SK-N-SH (cell line): ENCODE data around the gene PTPRC. TPM values are rescaled to one million over a fixed set of nuclear protein-coding genes. Genes with fewer than 3 reads are reported as not detected.

Experiments
- CTCF ChIA-PET: fragments of 300-600, 350-600 bp; formaldehyde crosslinking; extraction: SDS; loops from one replicate; lab custom pipeline; 2021; lab: Yijun Ruan, JAX
- POLR2A ChIA-PET: fragments of 350-600 bp; sonication (Branson Sonifier 250); formaldehyde crosslinking; extraction: SDS; loops from one replicate; lab custom pipeline; 2020; ENCODE audit warnings: antibody characterized with exemption, inconsistent platforms; lab: Yijun Ruan, JAX
- DNase-seq: peaks from one replicate; pipeline ENCODE4 v3.0.0; 2012
- H2AFZ ChIP-seq: fragments of 200-600 bp; sonication (generic); 2 replicates; pipeline ENCODE4 v1.8.1; 2016; ENCODE audit warnings: antibody characterized with exemption, mild to moderate bottlenecking, low read depth
- H3F3A ChIP-seq: fragments of 200-600 bp; sonication (generic); replicated peaks from 2 replicates; pipeline ENCODE3; 2016; ENCODE audit warnings: antibody characterized with exemption, mild to moderate bottlenecking; ENCODE audit not compliant: insufficient read depth
- H3K27ac ChIP-seq, 2 experiments: fragments of 200-500 bp in 1 of 2; fragments of 200-600 bp in 1 of 2; sonication (Bioruptor generic) in 1 of 2; sonication (generic), shearing (Covaris generic) in 1 of 2; 2 replicates each; pipeline versions ENCODE4 v1.5.1 to v1.6.1; 2014 to 2016; ENCODE audit warnings: low read depth in 2 of 2, inconsistent platforms in 1 of 2, low read length in 1 of 2, mild to moderate bottlenecking in 1 of 2, mixed read lengths in 1 of 2
- H3K27me3 ChIP-seq: fragments of 200-600 bp; sonication (generic), shearing (Covaris generic); 2 replicates; pipeline ENCODE4 v1.6.1; 2016; ENCODE audit warnings: mixed run types; ENCODE audit not compliant: insufficient read depth
- H3K36me3 ChIP-seq, 2 experiments: fragments of 200-500 bp in 1 of 2; fragments of 200-600 bp in 1 of 2; sonication (Bioruptor generic) in 1 of 2; sonication (generic) in 1 of 2; replicated peaks in 1 of 2; 2 replicates each; pipeline versions ENCODE3 to v1.5.1; 2014 to 2016; ENCODE audit warnings: low read length in 1 of 2, mild to moderate bottlenecking in 1 of 2; ENCODE audit not compliant: insufficient read depth in 2 of 2, control insufficient read depth in 1 of 2
- H3K4me1 ChIP-seq, 2 experiments: fragments of 200-500 bp in 1 of 2; fragments of 200-600 bp in 1 of 2; sonication (Bioruptor generic) in 1 of 2; sonication (generic), shearing (Covaris generic) in 1 of 2; 2 replicates each; pipeline versions ENCODE4 v1.5.1 to v1.6.1; 2014 to 2016; ENCODE audit warnings: low read depth in 1 of 2, low read length in 1 of 2, mixed run types in 1 of 2; ENCODE audit not compliant: insufficient read depth in 2 of 2, control insufficient read depth in 1 of 2
- H3K4me2 ChIP-seq: fragments of 200-600 bp; sonication (generic), shearing (Covaris generic); 2 replicates; pipeline ENCODE4 v1.6.1; 2017; ENCODE audit warnings: mixed run types
- H3K4me3 ChIP-seq, 2 experiments: fragments of 200-500 bp in 1 of 2; fragments of 200-600 bp in 1 of 2; sonication (Bioruptor generic) in 1 of 2; sonication (generic), shearing (Covaris generic) in 1 of 2; 2 replicates each; pipeline versions ENCODE4 v1.5.1 to v1.8.1; 2014 to 2016; ENCODE audit warnings: low read depth in 2 of 2, inconsistent platforms in 1 of 2, low read length in 1 of 2, mild to moderate bottlenecking in 1 of 2, mixed read lengths in 1 of 2, moderate library complexity in 1 of 2
- H3K79me2 ChIP-seq: fragments of 200-600 bp; sonication (generic); 2 replicates; pipeline ENCODE4 v1.8.1; 2017; ENCODE audit warnings: mild to moderate bottlenecking; ENCODE audit not compliant: insufficient read depth
- H3K9ac ChIP-seq: fragments of 200-600 bp; sonication (generic); 2 replicates; pipeline ENCODE4 v1.6.1; 2017; ENCODE audit warnings: mixed run types
- H3K9me2 ChIP-seq: fragments of 200-600 bp; sonication (generic); 2 replicates; pipeline ENCODE4 v1.6.1; 2017; ENCODE audit warnings: mixed run types
- H3K9me3 ChIP-seq: fragments of 200-600 bp; sonication (generic); 2 replicates; pipeline ENCODE4 v1.6.1; 2017; ENCODE audit warnings: mixed run types, mild to moderate bottlenecking, moderate library complexity
- H4K20me1 ChIP-seq: fragments of 200-600 bp; sonication (generic); 2 replicates; pipeline ENCODE4 v1.6.1; 2017; ENCODE audit warnings: mild to moderate bottlenecking, mixed run types; ENCODE audit not compliant: insufficient read depth
- CHD2 ChIP-seq: fragments of 150-350 bp; IDR thresholded peaks from 2 replicates; pipeline ENCODE4 v1.6.1; 2018; ENCODE audit warnings: low read length; ENCODE audit not compliant: partially characterized antibody
- CTCF ChIP-seq: fragments of 200-600 bp; sonication (generic); IDR thresholded peaks from 2 replicates; pipeline ENCODE4 v1.6.1; 2017; ENCODE audit warnings: antibody characterized with exemption, mild to moderate bottlenecking, moderate library complexity
- ELF1 ChIP-seq: IDR thresholded peaks from 2 replicates; pipeline ENCODE4 v1.4.0; 2012
- EZH2phosphoT487 ChIP-seq: fragments of 200-600 bp; sonication (generic); IDR thresholded peaks from 2 replicates; pipeline ENCODE4 v1.6.1; 2017; ENCODE audit warnings: low read depth, mixed run types, mild to moderate bottlenecking, antibody characterized with exemption, moderate library complexity, borderline replicate concordance
- FOSL2 ChIP-seq: IDR thresholded peaks from 2 replicates; pipeline ENCODE4 v1.4.0; 2012; ENCODE audit warnings: low read depth, mild to moderate bottlenecking, moderate library complexity, borderline replicate concordance
- FOXM1 ChIP-seq: IDR thresholded peaks from 2 replicates; pipeline ENCODE4 v1.4.0; 2012; ENCODE audit warnings: low read depth, mild to moderate bottlenecking
- GABPA ChIP-seq: IDR thresholded peaks from 2 replicates; pipeline ENCODE4 v1.4.0; 2012; ENCODE audit warnings: low read depth, mild to moderate bottlenecking
- GATA2 ChIP-seq: sonication (generic); formaldehyde crosslinking; IDR thresholded peaks from 2 replicates; pipeline ENCODE4 v1.5.0; 2020; ENCODE audit warnings: mild to moderate bottlenecking, missing genetic modification reagents
- MXI1 ChIP-seq: IDR thresholded peaks from 2 replicates; pipeline ENCODE4 v1.6.1; 2012; ENCODE audit warnings: mild to moderate bottlenecking, low read depth, low read length, improper control_type of control experiment
- NRF1 ChIP-seq: IDR thresholded peaks from 2 replicates; pipeline ENCODE4 v1.6.1; 2012; ENCODE audit warnings: low read depth, mild to moderate bottlenecking, low read length
- POLR2AphosphoS5 ChIP-seq: IDR thresholded peaks from 2 replicates; pipeline ENCODE4 v1.6.1; 2012; ENCODE audit warnings: low read depth, low read length
- RXRA ChIP-seq: IDR thresholded peaks from 2 replicates; pipeline ENCODE4 v1.4.0; 2012; ENCODE audit warnings: low read depth, mild to moderate bottlenecking, borderline replicate concordance
- SIN3A ChIP-seq: IDR thresholded peaks from 2 replicates; pipeline ENCODE4 v1.6.1; 2012; ENCODE audit warnings: low read depth, mild to moderate bottlenecking, low read length, moderate library complexity, borderline replicate concordance
- TAF1 ChIP-seq: IDR thresholded peaks from 2 replicates; pipeline ENCODE4 v1.6.1; 2012; ENCODE audit warnings: low read depth, mild to moderate bottlenecking, low read length, moderate library complexity, borderline replicate concordance
- TCF12 ChIP-seq: IDR thresholded peaks from 2 replicates; pipeline ENCODE4 v1.4.0; 2012
- TEAD4 ChIP-seq: IDR thresholded peaks from 2 replicates; pipeline ENCODE4 v1.4.0; 2012; ENCODE audit warnings: mild to moderate bottlenecking, borderline replicate concordance; ENCODE audit not compliant: insufficient read depth
- USF1 ChIP-seq: IDR thresholded peaks from 2 replicates; pipeline ENCODE4 v1.4.0; 2012; ENCODE audit warnings: low read depth, borderline replicate concordance
- USF2 ChIP-seq: fragments of 150-350 bp; IDR thresholded peaks from 2 replicates; pipeline ENCODE4 v1.6.1; 2017; ENCODE audit warnings: antibody characterized with exemption, low read length, low read depth, borderline replicate concordance
- ZBTB33 ChIP-seq: IDR thresholded peaks from 2 replicates; pipeline ENCODE4 v1.4.0; 2012; ENCODE audit warnings: low read depth, borderline replicate concordance
- WGBS: methylation state at CpG from one replicate; pipeline ENCODE4 v1.1.6; 2017; ENCODE audit warnings: low lambda C conversion rate; 5-methylcytosine and 5-hydroxymethylcytosine counted together
- polyA plus RNA-seq, 3 experiments: library from polyadenylated mRNA; depleted of rRNA; stranded (reverse); fragments of >200 nt; gene quantifications; 2 replicates each; pipeline ENCODE4 v1.2.3, GENCODE V29; 2012
- TF ChIP-seq, protein P1 (sequence below): IDR thresholded peaks from 2 replicates; pipeline ENCODE4 v1.6.1; 2012; ENCODE audit warnings: mild to moderate bottlenecking, low read depth, low read length, moderate library complexity
- TF ChIP-seq, protein P2 (sequence below): IDR thresholded peaks from 2 replicates; pipeline ENCODE4 v1.4.0; 2012; ENCODE audit warnings: low read depth

The PTPRC gene
- polyA plus RNA-seq, 1 of the 3 experiments (the other 2 are of a cell fraction), result 0.03 TPM

DNA sequence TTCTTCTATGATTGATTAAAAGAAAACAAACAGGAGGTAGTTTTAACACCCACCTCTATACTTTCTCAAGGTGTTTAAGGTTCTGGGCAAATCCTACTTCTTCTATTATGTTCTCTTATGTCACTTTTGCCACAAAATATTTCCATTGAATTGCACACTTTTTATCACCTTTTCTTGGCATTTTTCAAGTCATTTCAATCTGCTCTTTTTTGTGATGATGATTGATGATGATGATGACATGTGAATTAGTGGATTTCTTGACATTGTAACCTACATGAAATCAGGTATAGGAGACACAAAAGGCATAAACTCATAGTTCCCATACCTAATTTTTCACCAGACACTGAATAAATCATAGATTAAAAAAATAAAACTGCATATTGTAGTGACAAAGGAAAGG, 4.1 kb downstream of the PTPRC start:
- H3K9me3 ChIP-seq, result peaks cover 6% of the 10 kb centered on the region; the same call in 1 of the 2 replicates
- no peak overlapping the region for H3K4me2 ChIP-seq
- no peak overlapping the region for H3K27ac ChIP-seq
- no peak for DNase-seq
- H3K9ac ChIP-seq, result no peak overlapping the region
- no peaks in the 10 kb centered on the region for H3K9me2 ChIP-seq
- H3K27me3 ChIP-seq, result no peaks in the 10 kb centered on the region
- peaks cover 6% of the 10 kb centered on the region for H3F3A ChIP-seq
- POLR2A ChIA-PET, result no interaction called here
- peaks cover 0 to 9% of the 10 kb centered on the region in 2 experiments; a peak in 1 of 4 replicates for H3K4me1 ChIP-seq
- H3K79me2 ChIP-seq, result no peaks in the 10 kb centered on the region
- H3K36me3 ChIP-seq, result no peaks in the 10 kb centered on the region
- no peak overlapping the region for H2AFZ ChIP-seq
- CTCF ChIA-PET, result interaction anchor here (0.6 kb wide), 1 partner anchor 14 kb away, joined by 3 read pairs; no protein-coding TSS in a partner anchor
- TF ChIP-seq POLR2AphosphoS5 (no peak), ELF1 (no peak), NRF1 (no peak), TEAD4 (no peak), MXI1 (no peak), ZBTB33 (no peak), CTCF (no peak), FOXM1 (no peak), GABPA (no peak), EZH2phosphoT487 (no peak), USF2 (no peak), SIN3A (no peak), CHD2 (no peak), GATA2 (CRISPR knock-in tag) (no peak)
- TF ChIP-seq, all 33 proteins: peak for 0
- Histone ChIP-seq H3K4me3 (no peak overlapping the region), H4K20me1 (no peaks in the 10 kb centered on the region)

DNA sequence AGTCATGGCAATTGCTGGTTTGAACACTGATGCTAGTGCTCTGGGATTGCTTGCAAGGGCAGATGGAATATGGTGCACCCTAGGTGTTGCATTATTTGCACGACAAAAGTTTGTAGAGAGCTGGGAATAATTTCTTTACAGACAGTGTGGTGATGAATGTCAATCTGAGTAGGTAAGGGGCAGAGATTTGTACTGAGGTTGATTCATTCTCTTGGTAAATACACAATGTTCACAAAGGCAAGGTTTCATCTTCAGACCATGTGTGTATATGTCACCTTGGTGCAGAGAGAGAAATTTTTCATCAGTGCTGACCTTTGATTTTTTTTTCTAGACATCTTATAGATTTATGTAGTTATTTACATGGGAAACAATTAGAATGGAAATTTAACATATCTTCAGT, 5.0 kb downstream of the PTPRC start:
- WGBS, result 82% methylated on average over 1 of the region's 1 CpG
- TF ChIP-seq, protein P1, sequence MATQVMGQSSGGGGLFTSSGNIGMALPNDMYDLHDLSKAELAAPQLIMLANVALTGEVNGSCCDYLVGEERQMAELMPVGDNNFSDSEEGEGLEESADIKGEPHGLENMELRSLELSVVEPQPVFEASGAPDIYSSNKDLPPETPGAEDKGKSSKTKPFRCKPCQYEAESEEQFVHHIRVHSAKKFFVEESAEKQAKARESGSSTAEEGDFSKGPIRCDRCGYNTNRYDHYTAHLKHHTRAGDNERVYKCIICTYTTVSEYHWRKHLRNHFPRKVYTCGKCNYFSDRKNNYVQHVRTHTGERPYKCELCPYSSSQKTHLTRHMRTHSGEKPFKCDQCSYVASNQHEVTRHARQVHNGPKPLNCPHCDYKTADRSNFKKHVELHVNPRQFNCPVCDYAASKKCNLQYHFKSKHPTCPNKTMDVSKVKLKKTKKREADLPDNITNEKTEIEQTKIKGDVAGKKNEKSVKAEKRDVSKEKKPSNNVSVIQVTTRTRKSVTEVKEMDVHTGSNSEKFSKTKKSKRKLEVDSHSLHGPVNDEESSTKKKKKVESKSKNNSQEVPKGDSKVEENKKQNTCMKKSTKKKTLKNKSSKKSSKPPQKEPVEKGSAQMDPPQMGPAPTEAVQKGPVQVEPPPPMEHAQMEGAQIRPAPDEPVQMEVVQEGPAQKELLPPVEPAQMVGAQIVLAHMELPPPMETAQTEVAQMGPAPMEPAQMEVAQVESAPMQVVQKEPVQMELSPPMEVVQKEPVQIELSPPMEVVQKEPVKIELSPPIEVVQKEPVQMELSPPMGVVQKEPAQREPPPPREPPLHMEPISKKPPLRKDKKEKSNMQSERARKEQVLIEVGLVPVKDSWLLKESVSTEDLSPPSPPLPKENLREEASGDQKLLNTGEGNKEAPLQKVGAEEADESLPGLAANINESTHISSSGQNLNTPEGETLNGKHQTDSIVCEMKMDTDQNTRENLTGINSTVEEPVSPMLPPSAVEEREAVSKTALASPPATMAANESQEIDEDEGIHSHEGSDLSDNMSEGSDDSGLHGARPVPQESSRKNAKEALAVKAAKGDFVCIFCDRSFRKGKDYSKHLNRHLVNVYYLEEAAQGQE, result no peak
- TF ChIP-seq FOSL2 (no peak), RXRA (no peak), USF1 (no peak), TAF1 (no peak), TCF12 (no peak)
- TF ChIP-seq, protein P2, sequence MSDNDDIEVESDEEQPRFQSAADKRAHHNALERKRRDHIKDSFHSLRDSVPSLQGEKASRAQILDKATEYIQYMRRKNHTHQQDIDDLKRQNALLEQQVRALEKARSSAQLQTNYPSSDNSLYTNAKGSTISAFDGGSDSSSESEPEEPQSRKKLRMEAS, result no peak

More for the DNA sequence above, 5.0 kb downstream of the PTPRC start:
- Histone ChIP-seq H3K79me2 (no peaks in the 10 kb centered on the region), H4K20me1 (no peaks in the 10 kb centered on the region), H3K36me3 (no peaks in the 10 kb centered on the region), H3K9ac (no peak overlapping the region), H3K9me3 (peaks cover 6% of the 10 kb centered on the region; the same call in 1 of the 2 replicates), H3K27me3 (no peaks in the 10 kb centered on the region), H3K9me2 (no peaks in the 10 kb centered on the region), H3K4me2 (no peak overlapping the region), H3K4me1 (peaks cover 0 to 9% of the 10 kb centered on the region in 2 experiments; a peak in 1 of 4 replicates), H2AFZ (no peak overlapping the region), H3K4me3 (no peak overlapping the region), H3F3A (peaks cover 6% of the 10 kb centered on the region), H3K27ac (no peak overlapping the region)
- no peak for DNase-seq
- CTCF ChIA-PET, result no interaction called here
- POLR2A ChIA-PET, result no interaction called here
